Fibroblast of the aortic adventitia (primary cell): ENCODE results near the gene SDC3. TPM values are rescaled to one million over a fixed set of nuclear protein-coding genes. Genes with fewer than 3 reads are reported as not detected.

Source experiments
- DNase-seq: peaks from one replicate; pipeline ENCODE4 v3.0.0-alpha.2; 2010; ENCODE audit warnings: low read depth
- H3K4me3 ChIP-seq: 2 replicates; pipeline ENCODE4 v1.5.1; 2011; ENCODE audit warnings: low read depth, mild to moderate bottlenecking, control low read depth, low read length, moderate library complexity
- total RNA-seq: library from RNA; depleted of rRNA; stranded (reverse); fragments of >200 nt; gene quantifications from 2 replicates; pipeline ENCODE4 v1.2.3, GENCODE V29; 2012; ENCODE audit warnings: low replicate concordance
- TF ChIP-seq, protein P1 (sequence below): IDR thresholded peaks from 2 replicates; pipeline ENCODE4 v1.5.1; 2011; ENCODE audit warnings: mild to moderate bottlenecking, low read length, control low read depth, inconsistent platforms; ENCODE audit not compliant: insufficient read depth

SDC3 gene
- total RNA-seq, 1 donor: 47.5 TPM

DNA sequence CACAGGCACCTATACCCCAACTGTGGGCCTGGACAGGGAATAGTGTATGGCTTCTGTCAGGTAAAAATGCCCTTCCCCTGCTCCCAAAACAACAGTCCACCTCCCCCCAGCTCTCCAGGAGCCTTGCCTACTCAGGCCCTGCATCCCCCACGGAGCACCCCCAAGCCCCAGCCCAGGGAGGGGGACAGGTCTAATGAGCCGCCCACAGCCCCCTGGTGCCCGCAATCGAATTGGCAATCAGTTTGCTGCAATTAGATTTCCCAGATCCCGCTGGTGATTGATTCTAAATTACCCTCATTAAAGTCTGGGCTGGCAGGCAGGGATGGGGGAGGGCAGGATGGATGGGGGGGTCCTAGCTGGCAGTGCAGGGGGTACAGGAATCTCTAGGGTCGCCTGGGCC lies 8.1 kb downstream of the SDC3 start:
- H3K4me3 ChIP-seq: no peak overlapping the region
- TF ChIP-seq, protein P1, sequence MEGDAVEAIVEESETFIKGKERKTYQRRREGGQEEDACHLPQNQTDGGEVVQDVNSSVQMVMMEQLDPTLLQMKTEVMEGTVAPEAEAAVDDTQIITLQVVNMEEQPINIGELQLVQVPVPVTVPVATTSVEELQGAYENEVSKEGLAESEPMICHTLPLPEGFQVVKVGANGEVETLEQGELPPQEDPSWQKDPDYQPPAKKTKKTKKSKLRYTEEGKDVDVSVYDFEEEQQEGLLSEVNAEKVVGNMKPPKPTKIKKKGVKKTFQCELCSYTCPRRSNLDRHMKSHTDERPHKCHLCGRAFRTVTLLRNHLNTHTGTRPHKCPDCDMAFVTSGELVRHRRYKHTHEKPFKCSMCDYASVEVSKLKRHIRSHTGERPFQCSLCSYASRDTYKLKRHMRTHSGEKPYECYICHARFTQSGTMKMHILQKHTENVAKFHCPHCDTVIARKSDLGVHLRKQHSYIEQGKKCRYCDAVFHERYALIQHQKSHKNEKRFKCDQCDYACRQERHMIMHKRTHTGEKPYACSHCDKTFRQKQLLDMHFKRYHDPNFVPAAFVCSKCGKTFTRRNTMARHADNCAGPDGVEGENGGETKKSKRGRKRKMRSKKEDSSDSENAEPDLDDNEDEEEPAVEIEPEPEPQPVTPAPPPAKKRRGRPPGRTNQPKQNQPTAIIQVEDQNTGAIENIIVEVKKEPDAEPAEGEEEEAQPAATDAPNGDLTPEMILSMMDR: no peak
- DNase-seq: no peak

DNA sequence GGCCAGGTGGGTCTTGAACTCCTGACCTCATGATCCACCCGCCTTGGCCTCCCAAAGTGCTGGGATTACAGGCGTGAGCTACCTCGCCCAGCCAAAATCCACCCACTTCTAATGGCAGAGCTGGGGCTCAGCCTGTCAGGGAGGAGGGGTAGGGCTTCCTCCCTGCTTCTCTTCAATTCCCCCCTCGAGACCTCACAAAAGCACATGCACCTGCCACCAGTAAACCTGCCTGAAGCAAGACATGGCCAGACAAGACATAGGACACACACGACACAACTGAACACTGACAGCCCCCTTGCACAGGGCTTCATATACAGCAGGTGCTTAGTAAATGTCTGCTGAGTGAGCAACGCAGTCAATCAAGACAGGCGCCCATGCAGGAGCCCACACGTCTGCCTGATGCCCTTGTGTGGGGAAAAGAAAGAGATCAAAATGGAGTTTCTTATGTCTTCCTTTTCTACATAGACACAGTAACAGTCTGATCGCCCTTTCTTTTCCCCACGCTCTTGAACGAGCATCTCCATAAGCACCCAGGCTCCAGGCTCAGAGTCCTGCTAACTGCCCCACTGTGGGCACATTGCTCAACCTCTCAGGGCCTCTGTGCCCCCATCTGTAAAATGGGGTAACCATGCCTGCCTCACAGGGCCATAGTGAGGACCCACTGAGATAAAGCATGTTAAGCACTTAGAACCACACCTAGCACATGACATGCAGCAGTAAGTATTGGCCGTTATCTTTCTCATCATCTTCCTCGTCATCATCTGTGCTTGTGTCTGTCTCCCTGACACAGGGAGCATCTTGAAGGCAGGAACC lies 8.8 kb downstream of the SDC3 start:
- no peak overlapping the region for H3K4me3 ChIP-seq
- TF ChIP-seq, protein P1: no peak
- DNase-seq: no peak

DNA sequence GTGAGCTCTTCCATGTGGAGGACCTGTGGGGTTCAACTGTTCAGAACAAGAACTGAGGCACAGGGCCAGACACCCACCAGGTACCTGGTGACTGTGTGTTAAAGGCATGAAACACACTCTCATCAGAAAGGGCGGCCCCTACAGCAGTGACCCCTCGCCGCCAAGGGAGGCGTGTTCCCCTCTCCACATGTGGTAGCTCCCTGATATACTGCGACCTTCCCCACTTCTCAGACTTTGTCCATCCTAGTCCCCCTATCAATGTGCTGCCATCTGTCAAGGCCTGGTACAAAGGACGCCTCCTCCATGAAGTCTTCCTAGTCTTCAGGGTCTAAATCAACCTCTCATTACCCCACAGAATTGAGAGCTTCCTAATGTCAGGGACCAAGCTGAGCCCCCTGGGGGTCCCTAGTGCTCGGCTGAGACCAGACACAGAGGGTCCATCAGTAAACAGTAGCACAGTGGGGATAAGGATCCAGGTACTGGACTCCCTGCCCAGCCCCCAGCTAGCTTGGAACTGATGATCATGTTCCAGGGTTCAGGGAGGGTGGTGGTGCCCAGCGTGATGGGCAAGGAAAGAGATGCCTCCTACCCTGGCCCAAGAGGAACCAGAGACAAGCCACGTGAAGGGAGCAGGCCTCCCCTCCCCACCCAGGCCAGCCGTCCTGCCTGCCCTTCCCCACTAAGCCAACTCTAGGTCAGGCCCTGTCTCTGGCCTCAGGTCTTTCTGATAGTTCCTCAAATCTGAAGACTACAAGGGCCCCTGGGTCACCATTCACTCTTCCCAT lies 10.3 kb downstream of the SDC3 start:
- TF ChIP-seq, protein P1: no peak
- H3K4me3 ChIP-seq: no peak overlapping the region
- no peak for DNase-seq

DNA sequence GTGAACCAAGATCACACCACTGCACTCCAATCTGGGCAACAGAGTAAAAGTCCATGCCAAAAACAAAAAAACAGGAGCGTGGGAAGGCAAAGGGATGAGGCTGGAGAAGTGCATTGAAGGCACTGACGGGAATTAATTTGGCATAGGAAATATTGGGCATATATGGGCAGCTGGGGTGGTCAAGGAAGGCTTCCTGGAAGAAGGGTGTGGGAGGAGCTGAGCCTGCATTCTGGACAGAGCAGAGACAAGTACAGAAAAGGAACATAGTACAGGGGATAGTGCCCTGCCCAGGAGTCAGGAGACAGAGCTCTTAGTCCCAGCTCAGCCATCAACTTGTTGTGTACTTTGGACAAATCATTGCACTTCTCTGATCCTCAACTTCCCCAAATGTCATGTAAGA lies 11.7 kb downstream of the SDC3 start:
- TF ChIP-seq, protein P1: no peak
- H3K4me3 ChIP-seq: no peak overlapping the region
- DNase-seq: no peak

DNA sequence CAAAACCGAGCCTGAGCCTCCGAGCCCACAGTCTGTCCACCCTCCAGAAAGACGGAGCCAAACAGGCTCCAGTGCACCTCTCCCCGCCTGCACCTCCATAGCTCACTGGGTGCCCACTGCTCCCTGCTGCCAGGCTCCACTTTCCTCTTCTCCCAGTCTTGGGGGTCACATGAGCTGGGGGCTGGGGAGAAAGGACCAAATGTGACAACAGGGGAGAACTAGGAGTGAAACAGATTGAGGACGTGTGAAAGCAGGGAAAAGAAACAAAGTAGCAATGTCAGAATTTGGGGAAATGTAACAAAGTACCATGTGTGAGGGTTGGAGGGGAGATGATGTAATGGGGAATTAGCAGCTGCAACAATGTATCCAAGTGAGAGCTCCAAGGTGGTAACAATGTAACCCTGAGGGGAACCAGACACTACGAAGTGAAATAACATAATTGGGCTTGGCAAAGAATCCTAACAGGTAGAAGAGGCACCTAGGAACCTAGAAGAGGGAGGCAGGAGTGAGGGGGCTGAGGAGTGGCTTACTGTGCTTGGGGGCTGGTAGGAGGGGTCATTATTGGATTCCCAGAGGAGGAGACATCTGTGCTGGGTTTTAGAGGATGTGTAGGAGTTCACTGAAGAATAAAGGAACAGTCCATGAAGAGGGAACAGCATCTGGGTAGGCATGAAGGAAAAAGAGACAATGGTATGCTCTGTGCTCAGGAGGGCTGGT lies 12.5 kb downstream of the SDC3 start:
- TF ChIP-seq, protein P1: no peak
- DNase-seq: peak; percentile 66
- no peak overlapping the region for H3K4me3 ChIP-seq

DNA sequence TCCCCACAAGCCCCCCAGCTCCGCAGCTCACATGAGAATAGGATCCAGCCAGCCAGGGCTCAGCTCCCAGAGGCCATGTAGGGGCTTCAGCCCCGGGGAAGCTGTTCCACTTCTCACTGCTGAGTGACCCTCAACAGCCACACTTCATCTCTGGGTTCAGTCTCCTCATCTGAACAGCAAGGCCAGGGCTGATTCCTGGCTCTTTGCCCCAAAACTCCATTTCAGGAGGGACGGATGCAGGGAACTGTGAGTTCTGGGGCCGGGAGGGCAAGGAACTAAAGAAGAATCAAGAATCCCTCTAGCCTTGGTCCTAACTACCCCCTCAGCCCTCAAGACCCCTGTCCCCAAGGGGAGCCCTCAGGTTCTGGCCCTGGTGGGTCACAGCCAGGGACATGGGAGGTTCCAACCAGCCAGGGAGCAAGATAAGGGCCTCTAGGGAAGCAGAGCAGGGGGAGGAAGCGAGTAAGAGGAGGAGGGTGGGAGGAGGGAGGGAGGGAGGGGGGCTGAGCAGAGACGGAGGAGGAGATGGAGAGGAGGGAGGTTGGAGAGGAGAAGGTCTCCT lies 13.1 kb downstream of the SDC3 start:
- no peak overlapping the region for H3K4me3 ChIP-seq
- TF ChIP-seq, protein P1: no peak
- DNase-seq: no peak
